NB4 (cell line): ENCODE measurements around the gene RBKS.
A peak's percentile ranks its signal among the peaks of the same experiment; 100 is the strongest.

Experiments
- DNase-seq: peaks from one replicate; pipeline ENCODE4 v3.0.0; 2010; ENCODE audit warnings: low read depth
- H3K4me3 ChIP-seq: one replicate; pipeline ENCODE4 v1.5.1; 2011; ENCODE audit warnings: mild to moderate bottlenecking, low read depth, low read length, moderate library complexity
- MAX ChIP-seq: IDR thresholded peaks from 2 replicates; pipeline ENCODE4 v1.6.1; 2011; ENCODE audit warnings: low read depth, low read length
- MYC ChIP-seq: IDR thresholded peaks from 2 replicates; pipeline ENCODE4 v1.6.1; 2011; ENCODE audit warnings: low read depth, low read length
- POLR2A ChIP-seq: IDR thresholded peaks from 2 replicates; pipeline ENCODE4 v1.6.1; 2011; ENCODE audit warnings: mild to moderate bottlenecking; ENCODE audit not compliant: insufficient read length; ENCODE audit errors: extremely low read depth
- TF ChIP-seq, protein P1 (sequence below): IDR thresholded peaks from one replicate; pipeline ENCODE4 v1.5.1; 2012; ENCODE audit warnings: low read depth, low read length

The RBKS gene

GRCh38 chr2:27811768-27812167, 78.4 kb downstream of the RBKS start:
- H3K4me3 ChIP-seq = no peak overlapping the region
- DNase-seq = no peak
- TF ChIP-seq MYC = no peak
- TF ChIP-seq POLR2A = no peak
- TF ChIP-seq, protein P1, sequence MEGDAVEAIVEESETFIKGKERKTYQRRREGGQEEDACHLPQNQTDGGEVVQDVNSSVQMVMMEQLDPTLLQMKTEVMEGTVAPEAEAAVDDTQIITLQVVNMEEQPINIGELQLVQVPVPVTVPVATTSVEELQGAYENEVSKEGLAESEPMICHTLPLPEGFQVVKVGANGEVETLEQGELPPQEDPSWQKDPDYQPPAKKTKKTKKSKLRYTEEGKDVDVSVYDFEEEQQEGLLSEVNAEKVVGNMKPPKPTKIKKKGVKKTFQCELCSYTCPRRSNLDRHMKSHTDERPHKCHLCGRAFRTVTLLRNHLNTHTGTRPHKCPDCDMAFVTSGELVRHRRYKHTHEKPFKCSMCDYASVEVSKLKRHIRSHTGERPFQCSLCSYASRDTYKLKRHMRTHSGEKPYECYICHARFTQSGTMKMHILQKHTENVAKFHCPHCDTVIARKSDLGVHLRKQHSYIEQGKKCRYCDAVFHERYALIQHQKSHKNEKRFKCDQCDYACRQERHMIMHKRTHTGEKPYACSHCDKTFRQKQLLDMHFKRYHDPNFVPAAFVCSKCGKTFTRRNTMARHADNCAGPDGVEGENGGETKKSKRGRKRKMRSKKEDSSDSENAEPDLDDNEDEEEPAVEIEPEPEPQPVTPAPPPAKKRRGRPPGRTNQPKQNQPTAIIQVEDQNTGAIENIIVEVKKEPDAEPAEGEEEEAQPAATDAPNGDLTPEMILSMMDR = no peak
- TF ChIP-seq MAX = no peak

GRCh38 chr2:27810455-27810854, 79.7 kb downstream of the RBKS start:
- peak; percentile 65 for DNase-seq
- H3K4me3 ChIP-seq = no peak overlapping the region
- no peak for TF ChIP-seq POLR2A
- TF ChIP-seq MAX = no peak
- TF ChIP-seq, protein P1 = no peak
- TF ChIP-seq MYC = no peak

DNA sequence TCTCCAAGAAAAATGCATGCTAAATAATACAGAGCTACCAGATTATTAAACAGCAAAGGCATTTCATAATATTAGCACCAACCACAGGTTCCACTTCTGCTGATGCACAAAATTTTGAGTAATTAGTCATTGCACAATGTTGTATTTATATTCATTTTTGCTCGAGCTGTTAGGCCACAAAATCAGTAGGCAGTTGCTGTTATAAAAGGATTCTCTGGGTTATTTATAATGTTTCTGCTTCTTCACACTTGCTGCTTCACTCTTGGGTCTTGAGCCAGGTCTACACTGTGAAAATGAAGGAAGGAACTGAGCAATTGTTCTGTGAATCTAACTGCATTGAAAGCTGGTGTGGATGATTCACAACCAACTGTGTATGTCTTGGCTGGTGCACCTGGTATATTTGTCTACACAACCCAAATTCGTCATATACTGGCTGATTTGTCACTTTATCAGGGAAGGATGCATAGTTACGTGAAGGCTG, 80.4 kb downstream of the RBKS start:
- peak; percentile 89 for DNase-seq
- no peak overlapping the region for H3K4me3 ChIP-seq
- TF ChIP-seq MAX = no peak
- TF ChIP-seq MYC = no peak
- TF ChIP-seq, protein P1 = no peak
- TF ChIP-seq POLR2A = no peak

- TF ChIP-seq, protein P1 = no peak
- TF ChIP-seq MAX (no peak), MYC (no peak), POLR2A (no peak)
These were observed 81.2 kb downstream of the RBKS start for GRCh38 chr2:27808984-27809383.

GRCh38 chr2:27808418-27808817, 81.8 kb downstream of the RBKS start:
- no peak for TF ChIP-seq MYC
- TF ChIP-seq, protein P1 = no peak
- no peak for TF ChIP-seq POLR2A
- TF ChIP-seq MAX = no peak
- H3K4me3 ChIP-seq = no peak overlapping the region
- no peak for DNase-seq

More at GRCh38 chr2:27808984-27809383, 81.2 kb downstream of the RBKS start:
- DNase-seq = no peak
- no peak overlapping the region for H3K4me3 ChIP-seq

GRCh38 chr2:27807476-27807875, 82.7 kb downstream of the RBKS start:
- TF ChIP-seq MYC (no peak), MAX (no peak), POLR2A (no peak)
- TF ChIP-seq, protein P1 = peak; percentile 56
- peak; percentile 61 for DNase-seq
- no peak overlapping the region for H3K4me3 ChIP-seq
